Skeletal muscle satellite cell (primary cell): ENCODE measurements around the gene KIAA1958.

Source experiments
- H3K27me3 ChIP-seq: 2 replicates; pipeline ENCODE4 v1.7.0; 2013; ENCODE audit warnings: low read length; ENCODE audit not compliant: control insufficient read depth, insufficient read depth
- H3K36me3 ChIP-seq: 2 replicates; pipeline ENCODE4 v1.7.0; 2013; ENCODE audit warnings: mild to moderate bottlenecking, control low read depth, low read length; ENCODE audit not compliant: insufficient read depth
- H3K4me1 ChIP-seq: 2 replicates; pipeline ENCODE4 v1.7.0; 2013; ENCODE audit warnings: low read length; ENCODE audit not compliant: control insufficient read depth, insufficient read depth
- H3K4me2 ChIP-seq: 2 replicates; pipeline ENCODE4 v1.7.0; 2013; ENCODE audit warnings: mild to moderate bottlenecking, low read length
- H3K4me3 ChIP-seq: 2 replicates; pipeline ENCODE4 v1.7.0; 2013; ENCODE audit warnings: low read length
- H3K9ac ChIP-seq: 2 replicates; pipeline ENCODE4 v1.7.0; 2013; ENCODE audit warnings: mild to moderate bottlenecking, low read depth, low read length, moderate library complexity
- H3K9me3 ChIP-seq: replicated peaks from 2 replicates; pipeline ENCODE4 v1.7.0; 2013; ENCODE audit warnings: mild to moderate bottlenecking, control low read depth, low read length

KIAA1958 gene

DNA sequence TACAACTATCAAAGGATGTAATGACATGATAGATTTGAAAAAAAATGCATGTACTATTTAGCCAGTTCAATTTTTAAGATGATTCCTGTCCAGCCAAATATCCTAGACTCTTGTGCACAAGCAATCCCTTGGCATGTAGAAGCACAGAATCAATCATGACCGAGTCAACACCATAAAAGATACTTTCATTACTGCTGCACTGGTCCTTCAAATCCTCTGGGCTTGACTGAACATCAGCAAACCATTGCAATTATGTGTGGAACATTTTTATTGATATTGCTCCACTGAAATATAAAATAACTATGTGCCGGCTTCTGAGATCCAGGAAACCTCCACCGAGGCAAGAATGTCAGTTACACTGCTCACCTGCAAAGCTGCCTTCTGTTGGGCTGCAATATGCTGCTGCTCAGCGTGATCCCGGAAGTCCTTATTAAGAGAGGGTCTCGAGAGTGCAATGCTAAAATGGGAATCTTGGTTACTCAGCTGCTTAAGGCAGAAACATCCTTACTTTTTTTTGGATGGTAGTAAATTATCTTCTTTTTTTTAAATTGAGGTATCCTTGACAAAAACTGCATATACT lies 202.6 kb downstream of the KIAA1958 start:
- H3K4me2 ChIP-seq, result no peak overlapping the region
- H3K4me1 ChIP-seq, result no peaks in the 10 kb centered on the region
- no peak overlapping the region for H3K4me3 ChIP-seq
- H3K9ac ChIP-seq, result no peak overlapping the region
- H3K27me3 ChIP-seq, result no peaks in the 10 kb centered on the region
- peaks cover 36% of the 10 kb centered on the region for H3K36me3 ChIP-seq
- no peaks in the 10 kb centered on the region for H3K9me3 ChIP-seq

DNA sequence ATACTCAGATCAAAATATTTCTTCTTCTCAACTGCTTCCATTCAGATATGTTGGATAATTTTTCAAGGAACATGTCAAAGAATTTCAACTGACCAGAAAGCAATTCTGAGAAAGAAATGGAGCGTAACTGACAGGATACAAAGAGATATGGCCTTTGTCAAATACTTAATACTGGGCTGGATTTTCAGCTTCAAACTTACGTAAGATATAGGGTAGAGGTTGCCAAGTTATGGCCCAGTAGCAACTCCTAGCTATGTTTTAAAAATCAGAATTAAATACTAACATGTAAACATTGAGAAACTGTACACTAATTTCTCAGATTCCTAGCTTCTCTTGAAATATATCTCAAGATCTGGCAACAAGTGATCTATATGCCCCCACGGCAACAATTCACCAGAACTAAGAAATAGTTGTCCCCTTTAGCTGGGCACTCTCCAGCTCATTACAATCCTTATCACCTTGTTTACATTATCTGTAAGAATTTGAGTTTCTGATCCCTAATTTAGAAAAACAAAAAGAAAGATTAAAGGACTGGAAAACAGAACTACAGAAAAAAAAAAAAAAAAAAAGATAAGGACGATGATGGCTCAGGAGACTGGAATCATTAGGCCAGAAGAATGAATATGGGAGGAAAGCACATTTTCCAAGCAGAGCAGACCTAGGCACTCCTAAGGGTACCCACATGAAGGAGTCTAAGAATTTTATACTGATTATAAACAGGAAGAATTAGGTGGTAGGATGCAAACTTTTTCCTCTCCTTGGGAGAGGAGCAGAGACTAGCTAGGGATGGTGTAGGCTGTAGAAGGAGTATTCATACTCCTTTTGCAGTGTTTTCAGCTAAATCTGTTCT lies 208.3 kb downstream of the KIAA1958 start:
- Histone ChIP-seq H3K9ac (no peak overlapping the region), H3K36me3 (peaks cover 27% of the 10 kb centered on the region), H3K4me2 (no peak overlapping the region), H3K9me3 (no peaks in the 10 kb centered on the region), H3K27me3 (no peaks in the 10 kb centered on the region), H3K4me3 (no peak overlapping the region), H3K4me1 (no peaks in the 10 kb centered on the region)

DNA sequence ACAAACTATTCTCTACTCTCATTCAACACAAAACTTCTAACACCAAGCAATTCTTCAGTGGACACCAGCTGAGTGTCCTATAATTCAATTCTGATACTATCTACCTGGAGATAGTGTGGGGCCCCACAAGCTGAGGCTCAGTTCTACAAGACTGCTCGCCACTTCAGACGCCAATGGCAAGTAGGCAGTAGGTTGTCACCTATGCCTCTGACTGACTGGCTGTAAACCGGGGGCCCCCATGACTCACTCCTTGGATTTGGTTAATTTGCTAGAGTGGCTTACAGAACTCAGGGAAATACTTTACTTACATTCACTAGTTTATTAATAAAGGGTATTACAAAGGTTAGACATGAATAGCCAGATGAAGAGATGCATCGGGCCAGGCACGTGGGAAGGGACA lies 209.8 kb downstream of the KIAA1958 start:
- Histone ChIP-seq H3K4me2 (no peak overlapping the region), H3K9ac (no peak overlapping the region), H3K4me1 (no peaks in the 10 kb centered on the region), H3K9me3 (no peaks in the 10 kb centered on the region), H3K4me3 (no peak overlapping the region), H3K27me3 (no peaks in the 10 kb centered on the region), H3K36me3 (peaks cover 12% of the 10 kb centered on the region)

DNA sequence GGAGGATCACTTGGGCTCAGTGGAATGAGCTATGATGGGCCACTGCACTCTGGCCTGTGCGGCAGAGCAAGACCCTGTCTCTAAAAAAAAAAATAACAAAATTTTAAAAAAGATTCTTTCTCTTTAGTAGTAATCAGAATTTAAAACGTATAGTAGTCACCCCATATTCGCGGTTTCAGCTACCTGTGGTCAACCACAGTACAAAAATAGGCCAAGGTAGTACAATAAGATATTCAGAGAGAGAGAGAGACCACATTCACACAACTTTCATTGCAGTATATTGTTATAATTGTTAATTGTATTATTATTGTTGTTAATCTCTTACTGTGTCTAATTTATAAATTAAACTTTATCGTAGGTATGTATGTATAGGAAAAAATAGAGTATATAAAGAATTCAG lies 212.6 kb downstream of the KIAA1958 start:
- H3K36me3 ChIP-seq, result peaks cover 6% of the 10 kb centered on the region
- no peak overlapping the region for H3K4me2 ChIP-seq
- H3K27me3 ChIP-seq, result no peaks in the 10 kb centered on the region
- no peak overlapping the region for H3K4me3 ChIP-seq
- no peaks in the 10 kb centered on the region for H3K9me3 ChIP-seq
- H3K9ac ChIP-seq, result no peak overlapping the region
- H3K4me1 ChIP-seq, result no peaks in the 10 kb centered on the region

DNA sequence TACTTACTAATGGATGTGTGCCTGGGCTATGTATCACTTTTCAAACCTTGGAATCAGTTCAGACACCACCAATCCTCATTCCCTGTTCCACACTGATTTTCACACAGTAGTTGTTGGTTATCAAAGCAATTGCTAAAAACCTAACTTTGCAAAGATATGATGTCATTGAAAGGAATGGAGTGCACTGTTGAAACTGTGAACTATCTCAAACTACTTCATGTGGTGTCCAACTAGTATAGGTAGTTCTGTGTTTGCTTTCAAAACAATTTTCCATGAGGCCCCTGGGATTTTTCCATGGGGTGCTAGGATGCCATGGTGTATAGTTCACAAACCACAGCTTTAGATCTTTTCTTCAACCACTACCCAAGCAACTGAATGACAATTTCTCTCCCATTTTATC lies 213.5 kb downstream of the KIAA1958 start:
- H3K27me3 ChIP-seq, result no peaks in the 10 kb centered on the region
- no peaks in the 10 kb centered on the region for H3K9me3 ChIP-seq
- no peak overlapping the region for H3K4me2 ChIP-seq
- peaks cover 4% of the 10 kb centered on the region for H3K36me3 ChIP-seq
- H3K4me3 ChIP-seq, result no peak overlapping the region
- H3K4me1 ChIP-seq, result no peaks in the 10 kb centered on the region
- H3K9ac ChIP-seq, result no peak overlapping the region

DNA sequence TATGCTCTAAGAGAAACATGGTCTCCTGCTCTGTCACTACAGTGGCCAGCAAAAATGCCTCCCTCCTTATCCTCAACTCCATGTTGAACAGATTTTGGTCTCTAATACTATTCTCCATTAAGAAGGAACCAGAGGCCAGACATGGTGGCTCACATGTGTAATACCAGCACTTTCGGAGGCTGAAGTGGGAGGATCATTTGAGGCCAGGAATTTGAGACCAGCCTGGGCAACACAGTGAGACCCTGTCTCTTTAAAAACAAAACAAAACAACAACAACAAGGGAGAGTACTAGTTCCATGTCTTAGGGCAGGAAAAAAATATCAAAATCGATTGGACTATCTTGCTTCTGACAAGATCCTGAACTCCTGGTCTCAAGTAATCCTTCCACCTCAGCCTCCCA lies 216.7 kb downstream of the KIAA1958 start:
- no peaks in the 10 kb centered on the region for H3K36me3 ChIP-seq

DNA sequence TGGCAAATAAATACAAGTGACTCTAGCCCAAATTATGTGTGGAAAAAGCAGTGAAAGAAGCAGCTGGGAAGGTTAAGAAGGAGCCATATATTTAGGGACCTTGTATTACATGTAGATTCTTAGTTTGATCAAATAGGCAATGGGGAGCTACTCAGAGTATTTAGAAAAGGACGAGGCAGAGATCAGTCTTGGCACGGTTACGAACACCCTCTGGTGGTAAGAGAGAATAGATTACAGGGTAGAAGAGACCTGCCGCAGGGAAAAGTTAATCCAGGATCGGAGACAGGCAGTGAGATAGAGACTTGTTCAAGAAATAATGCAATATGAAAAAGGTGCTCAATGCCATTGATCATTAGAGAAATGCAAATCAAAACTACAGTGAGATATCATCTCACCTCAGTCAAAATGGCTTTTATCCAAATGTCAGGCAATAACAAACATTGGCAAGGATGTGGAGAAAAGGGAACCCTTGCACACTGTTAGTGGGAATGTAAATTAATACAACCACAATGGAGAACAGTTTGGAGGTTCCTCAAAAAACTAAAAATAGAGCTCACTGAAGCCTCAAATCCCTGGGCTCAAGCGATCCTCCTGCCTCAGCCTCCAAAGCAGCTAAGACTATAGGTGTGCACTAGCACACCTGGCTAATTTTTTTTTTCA lies 219.3 kb downstream of the KIAA1958 start:
- no peaks in the 10 kb centered on the region for H3K9me3 ChIP-seq
- no peak overlapping the region for H3K4me2 ChIP-seq
- no peaks in the 10 kb centered on the region for H3K27me3 ChIP-seq
- no peak overlapping the region for H3K9ac ChIP-seq
- H3K4me3 ChIP-seq, result no peak overlapping the region
- H3K4me1 ChIP-seq, result no peaks in the 10 kb centered on the region
- H3K36me3 ChIP-seq, result peaks cover 3% of the 10 kb centered on the region

More for the DNA sequence above, 216.7 kb downstream of the KIAA1958 start:
- H3K4me3 ChIP-seq, result no peak overlapping the region
- H3K4me2 ChIP-seq, result no peak overlapping the region
- no peaks in the 10 kb centered on the region for H3K9me3 ChIP-seq
- H3K9ac ChIP-seq, result no peak overlapping the region
- no peaks in the 10 kb centered on the region for H3K27me3 ChIP-seq
- H3K4me1 ChIP-seq, result no peaks in the 10 kb centered on the region

DNA sequence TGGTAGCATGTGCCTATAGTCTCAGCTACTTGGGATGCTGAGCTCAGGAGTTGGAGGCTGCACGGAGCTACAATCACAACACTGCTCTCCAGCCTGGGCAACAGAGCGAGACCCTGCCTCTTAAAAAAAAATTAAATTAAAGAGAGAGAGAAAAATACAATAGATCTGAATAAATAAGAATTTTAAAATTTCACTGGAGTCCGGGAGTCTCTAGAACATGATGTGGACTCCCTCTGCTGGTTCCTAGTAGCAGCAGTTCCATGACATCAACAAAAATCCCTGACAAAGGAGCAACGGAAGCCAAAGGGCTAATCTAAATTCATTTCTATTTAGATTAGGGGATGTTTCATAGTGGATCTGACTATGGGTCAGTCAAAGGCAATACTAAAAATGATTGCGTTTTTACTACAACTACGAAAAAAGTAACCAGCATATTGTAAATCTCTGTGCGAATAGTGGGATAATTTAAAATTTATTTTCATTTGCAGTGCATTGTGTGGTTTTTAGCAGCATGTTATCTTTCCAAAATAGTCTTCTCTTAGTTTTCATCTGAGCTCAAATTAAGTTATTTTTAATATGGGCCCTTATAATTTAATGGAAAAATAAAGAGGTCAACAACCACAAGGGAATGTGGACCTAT lies 224.5 kb downstream of the KIAA1958 start:
- no peak overlapping the region for H3K4me2 ChIP-seq
- H3K9me3 ChIP-seq, result no peaks in the 10 kb centered on the region
- H3K27me3 ChIP-seq, result no peaks in the 10 kb centered on the region
- no peak overlapping the region for H3K9ac ChIP-seq
- peaks cover 8% of the 10 kb centered on the region for H3K36me3 ChIP-seq
- H3K4me3 ChIP-seq, result no peak overlapping the region
- H3K4me1 ChIP-seq, result no peaks in the 10 kb centered on the region

DNA sequence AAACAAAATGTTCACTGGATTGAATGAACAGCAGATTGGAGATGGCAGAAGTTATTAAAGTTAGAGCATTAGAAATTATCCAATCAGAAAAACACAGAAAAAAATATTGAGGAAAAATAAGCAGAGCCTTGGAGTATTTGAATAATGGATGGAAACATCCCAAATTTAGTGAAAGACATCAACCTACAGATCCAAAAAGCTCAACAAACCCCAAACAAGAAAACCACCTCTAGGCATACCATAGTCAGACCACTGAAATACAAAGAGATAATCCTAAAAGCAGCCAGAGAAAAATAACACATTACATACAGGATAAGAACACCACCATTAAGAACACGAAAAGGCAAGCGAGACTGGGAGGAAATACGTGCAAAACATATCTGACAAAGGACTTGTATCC lies 226.1 kb downstream of the KIAA1958 start:
- no peaks in the 10 kb centered on the region for H3K27me3 ChIP-seq
- peaks cover 8% of the 10 kb centered on the region for H3K36me3 ChIP-seq
- peaks cover 5% of the 10 kb centered on the region for H3K4me1 ChIP-seq
- H3K9me3 ChIP-seq, result no peaks in the 10 kb centered on the region
- H3K9ac ChIP-seq, result no peak overlapping the region
- no peak overlapping the region for H3K4me2 ChIP-seq
- H3K4me3 ChIP-seq, result no peak overlapping the region

DNA sequence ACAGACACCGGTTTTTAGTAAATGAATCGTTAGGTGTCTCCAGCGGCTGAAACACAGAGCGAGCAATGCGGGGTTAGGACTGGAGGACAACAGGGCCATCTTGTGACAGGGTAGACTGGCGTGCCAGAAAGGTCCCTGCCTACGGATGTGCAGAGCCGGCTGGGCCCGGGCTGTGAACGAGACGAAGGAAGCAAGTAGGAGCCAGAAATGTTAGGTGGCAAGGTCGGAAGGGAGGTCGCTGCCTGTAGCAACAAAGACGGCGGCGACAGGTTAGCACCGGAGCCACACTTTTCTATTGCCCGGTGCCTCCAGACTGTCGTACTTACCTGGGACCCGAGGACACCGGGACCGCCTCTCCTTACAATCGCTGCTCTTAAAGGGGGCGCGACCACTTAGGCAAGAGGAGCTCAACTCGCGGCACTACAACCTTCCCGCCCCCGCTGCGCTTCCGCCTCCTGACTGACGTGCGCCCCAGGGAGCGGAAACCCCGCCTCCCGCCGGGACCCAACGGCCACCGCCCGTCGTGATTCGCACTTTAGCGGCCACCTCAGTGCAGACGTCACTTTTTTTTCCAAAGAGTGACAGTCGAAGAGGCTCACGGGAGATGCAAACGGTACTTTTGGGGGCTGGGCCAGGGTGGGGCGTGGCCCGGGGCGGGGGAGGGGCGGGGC lies 231.2 kb downstream of the KIAA1958 start, which contains the start of gene INIP:
INIP (minus strand) TSS at position 457 of the 671 bp plus-strand sequence. CDS start 1,632 bp downstream, outside the sequence.
- H3K36me3 ChIP-seq, result no peaks in the 10 kb centered on the region
- H3K4me2 ChIP-seq, result peak within 1 kb of the TSS; percentile 89
- peak within 1 kb of the TSS; percentile 99 for H3K4me3 ChIP-seq
- no peaks in the 10 kb centered on the region for H3K27me3 ChIP-seq
- peak within 1 kb of the TSS; percentile 96 for H3K9ac ChIP-seq
- H3K9me3 ChIP-seq, result no peaks in the 10 kb centered on the region
- peaks cover 5% of the 10 kb centered on the region for H3K4me1 ChIP-seq
